HCT116 (cell line): ENCODE data around the gene CDH11. TPM values are rescaled to one million over a fixed set of nuclear protein-coding genes. Genes with fewer than 3 reads are reported as not detected.

ENCODE experiments used
- ATAC-seq: fragments of 200-7000 bp; cut with Tn5 transposase; 2 replicates; pipeline ENCODE4 v1.9.1; 2020; ENCODE audit warnings: mild to moderate bottlenecking, moderate library complexity
- BruUV-seq: library from RNA; stranded (reverse); fragments of 400-500 nt; replicated peaks from 2 replicates; lab custom pipeline; 2021; lab: Mats Ljungman, UMichigan
- CTCF ChIA-PET: fragments of 300-600 bp; sonication (Branson Sonifier 250); formaldehyde crosslinking; loops from one replicate; lab custom pipeline; 2021; ENCODE audit warnings: antibody characterized with exemption; lab: Charles Lee
- POLR2A ChIA-PET: fragments of 300-600, 350-600 bp; sonication (Branson Sonifier 250); formaldehyde crosslinking; loops from one replicate; lab custom pipeline; 2021; ENCODE audit warnings: antibody characterized with exemption; lab: Charles Lee
- RAD21 ChIA-PET, 2 experiments: fragments of 300-600 bp; sonication (Branson Sonifier 250); formaldehyde crosslinking; loops; one replicate each; lab custom pipeline; 2023; ENCODE audit warnings: low total read pairs in 2 of 2; ENCODE audit not compliant: uncharacterized antibody in 2 of 2, unreplicated experiment in 2 of 2, low non-redundant PET in 1 of 2; lab: Charles Lee
- DNase-seq: peaks from one replicate; pipeline ENCODE4 v3.0.0-alpha.2; 2010; ENCODE audit warnings: low read depth, low spot score
- H2AFZ ChIP-seq: fragments of 200-600 bp; shearing (Covaris generic), sonication (generic); 2 replicates; pipeline ENCODE4 v1.6.1; 2017; ENCODE audit warnings: low read depth, mixed run types, mixed read lengths, antibody characterized with exemption, low read length; ENCODE audit not compliant: poor library complexity, severe bottlenecking
- H3K27ac ChIP-seq: 2 replicates; pipeline ENCODE4 v1.5.1; 2012; ENCODE audit warnings: low read depth, low read length
- H3K27me3 ChIP-seq: fragments of 200-600 bp; sonication (generic); 2 replicates; pipeline ENCODE4 v1.6.1; 2016; ENCODE audit warnings: mixed run types, low read length, mixed read lengths; ENCODE audit not compliant: insufficient read depth
- H3K36me3 ChIP-seq, 2 experiments: fragments of 200-500 bp in 1 of 2; fragments of 200-600 bp in 1 of 2; sonication (Bioruptor generic) in 1 of 2; sonication (generic) in 1 of 2; 2 replicates each; pipeline versions ENCODE4 v1.5.1 to v1.6.1; 2014 to 2016; ENCODE audit warnings: low read length in 2 of 2, inconsistent platforms in 1 of 2, mixed read lengths in 1 of 2, mixed run types in 1 of 2; ENCODE audit not compliant: insufficient read depth in 2 of 2, control insufficient read depth in 1 of 2
- H3K4me1 ChIP-seq, 2 experiments: fragments of 200-600 bp in 1 of 2; sonication (generic) in 1 of 2; 2 replicates each; pipeline versions ENCODE4 v1.5.1 to v1.6.1; 2012 to 2017; ENCODE audit warnings: low read length in 2 of 2, inconsistent platforms in 1 of 2, mild to moderate bottlenecking in 1 of 2, mixed read lengths in 1 of 2, mixed run types in 1 of 2, moderate library complexity in 1 of 2; ENCODE audit not compliant: insufficient read depth in 2 of 2, control insufficient read depth in 1 of 2
- H3K4me2 ChIP-seq: fragments of 200-600 bp; sonication (generic); 2 replicates; pipeline ENCODE4 v1.6.1; 2017; ENCODE audit warnings: mixed run types, low read length, mixed read lengths
- H3K4me3 ChIP-seq, 2 experiments: fragments of 200-600 bp in 1 of 2; sonication (generic) in 1 of 2; replicated peaks in 1 of 2; 2 replicates each; pipeline ENCODE4 v1.5.1; 2011 to 2016; ENCODE audit warnings: low read length in 2 of 2, control low read depth in 1 of 2, low read depth in 1 of 2, mild to moderate bottlenecking in 1 of 2, mixed read lengths in 1 of 2, mixed run types in 1 of 2
- H3K79me2 ChIP-seq: fragments of 200-600 bp; sonication (generic); 2 replicates; pipeline ENCODE4 v1.6.1; 2017; ENCODE audit warnings: mild to moderate bottlenecking, mixed run types, low read length, moderate library complexity, mixed read lengths; ENCODE audit not compliant: insufficient read depth
- H3K9ac ChIP-seq: fragments of 200-600 bp; sonication (generic); 2 replicates; pipeline ENCODE4 v1.6.1; 2016; ENCODE audit warnings: low read length, mixed read lengths
- H3K9me2 ChIP-seq: fragments of 200-600 bp; sonication (generic), shearing (Covaris generic); 2 replicates; pipeline ENCODE4 v1.6.1; 2017; ENCODE audit warnings: mixed run types, mild to moderate bottlenecking, moderate library complexity; ENCODE audit not compliant: insufficient read depth
- H3K9me3 ChIP-seq, 2 experiments: fragments of 200-500 bp in 1 of 2; fragments of 200-600 bp in 1 of 2; sonication (Bioruptor generic) in 1 of 2; sonication (generic) in 1 of 2; 2 replicates each; pipeline ENCODE4 v1.6.1; 2014 to 2017; ENCODE audit warnings: low read length in 2 of 2, mixed read lengths in 2 of 2, inconsistent platforms in 1 of 2, low read depth in 1 of 2, mild to moderate bottlenecking in 1 of 2, mixed run types in 1 of 2, moderate library complexity in 1 of 2; ENCODE audit not compliant: control insufficient read depth in 1 of 2, insufficient read depth in 1 of 2
- H4K20me1 ChIP-seq: fragments of 200-600 bp; sonication (generic), shearing (Covaris generic); 2 replicates; pipeline ENCODE4 v1.6.1; 2017; ENCODE audit warnings: mixed run types, mild to moderate bottlenecking, moderate library complexity; ENCODE audit not compliant: insufficient read depth
- CBX3 ChIP-seq: IDR thresholded peaks from 2 replicates; pipeline ENCODE4 v1.6.1; 2012; ENCODE audit warnings: low read depth
- CEBPB ChIP-seq: IDR thresholded peaks from 2 replicates; pipeline ENCODE4 v1.6.1; 2012; ENCODE audit warnings: low read depth
- EGR1 ChIP-seq: IDR thresholded peaks from 2 replicates; pipeline ENCODE4 v1.6.1; 2012; ENCODE audit warnings: low read depth
- ELF1 ChIP-seq: IDR thresholded peaks from 2 replicates; pipeline ENCODE4 v1.6.1; 2012; ENCODE audit warnings: low read depth, borderline replicate concordance
- EZH2phosphoT487 ChIP-seq: fragments of 200-600 bp; IDR thresholded peaks from 2 replicates; pipeline ENCODE4 v1.6.1; 2018; ENCODE audit warnings: antibody characterized with exemption, borderline replicate concordance
- FOSL1 ChIP-seq: IDR thresholded peaks from 2 replicates; pipeline ENCODE4 v1.6.1; 2012; ENCODE audit warnings: low read depth
- MAX ChIP-seq: IDR thresholded peaks from 2 replicates; pipeline ENCODE4 v1.6.1; 2012
- POLR2A ChIP-seq: IDR thresholded peaks from 2 replicates; pipeline ENCODE4 v1.7.0; 2011; ENCODE audit warnings: borderline replicate concordance; ENCODE audit not compliant: insufficient read depth, insufficient read length; ENCODE audit errors: extremely low read depth
- POLR2AphosphoS5 ChIP-seq: IDR thresholded peaks from 2 replicates; pipeline ENCODE4 v1.6.1; 2011; ENCODE audit warnings: mild to moderate bottlenecking, low read depth, low read length, moderate library complexity
- RAD21 ChIP-seq: IDR thresholded peaks from 2 replicates; pipeline ENCODE4 v1.6.1; 2012; ENCODE audit warnings: low read depth, mild to moderate bottlenecking
- SIN3A ChIP-seq: IDR thresholded peaks from 2 replicates; pipeline ENCODE4 v1.6.1; 2012; ENCODE audit warnings: low read depth
- SP1 ChIP-seq: IDR thresholded peaks from 2 replicates; pipeline ENCODE4 v1.6.1; 2012; ENCODE audit warnings: low read depth
- TCF7L2 ChIP-seq: IDR thresholded peaks from 2 replicates; pipeline ENCODE4 v1.7.0; 2011; ENCODE audit warnings: borderline replicate concordance, inconsistent platforms; ENCODE audit not compliant: insufficient read depth, insufficient read length; ENCODE audit errors: extremely low read depth
- ZFX ChIP-seq: fragments of 450-650 bp; IDR thresholded peaks from 2 replicates; pipeline ENCODE4 v1.6.1; 2017
- ZNF274 ChIP-seq: fragments of 200-500 bp; sonication (Bioruptor generic); IDR thresholded peaks from 2 replicates; pipeline ENCODE4 v1.6.1; 2014; ENCODE audit warnings: mild to moderate bottlenecking, low read depth, low read length, inconsistent platforms
- intact Hi-C: fragments of 100-400 bp; cut with micrococcal nuclease; formaldehyde crosslinking; loops from 2 replicates; pipeline ENCODE4 v1.10.0; 2022
- total RNA-seq: library from RNA; stranded (reverse); gene quantifications from one replicate; pipeline ENCODE4 v1.2.1, GENCODE V29; 2021; ENCODE audit not compliant: unreplicated experiment
- TF ChIP-seq, protein P1 (sequence below): IDR thresholded peaks from 2 replicates; pipeline ENCODE4 v1.6.1; 2011; ENCODE audit warnings: mild to moderate bottlenecking, low read length, moderate library complexity; ENCODE audit not compliant: insufficient replicate concordance; ENCODE audit errors: extremely low read depth
- TF ChIP-seq, protein P2 (sequence below): IDR thresholded peaks from 2 replicates; pipeline ENCODE4 v1.6.1; 2012
- TF ChIP-seq, protein P3 (sequence below), 3 experiments: fragments of 200-600 bp in 1 of 3; sonication (generic) in 1 of 3; IDR thresholded peaks in 2 of 3; conservative IDR thresholded peaks in 1 of 3; 2 replicates each; pipeline ENCODE4 v1.5.1; 2012 to 2017; ENCODE audit warnings: low read depth in 2 of 3, low read length in 2 of 3, antibody characterized with exemption in 1 of 3, borderline replicate concordance in 1 of 3, control low read depth in 1 of 3, mild to moderate bottlenecking in 1 of 3, mixed read lengths in 1 of 3, mixed run types in 1 of 3, moderate library complexity in 1 of 3; ENCODE audit not compliant: insufficient read depth in 1 of 3

Gene CDH11
- total RNA-seq, 1 experiment from 2014 or later, result 0.52 TPM

GRCh38 chr16:65120461-65120830 is 1.4 kb downstream of the CDH11 start:
- ChIA-PET RAD21 (no interaction called here), POLR2A (no interaction called here), CTCF (no interaction called here)
- Histone ChIP-seq H3K27ac (no peak overlapping the region), H3K9me2 (no peaks in the 10 kb centered on the region), H3K36me3 (no peaks in the 10 kb centered on the region), H3K9me3 (no peaks in the 10 kb centered on the region; a peak in 1 of 4 replicates), H2AFZ (no peak overlapping the region), H4K20me1 (no peaks in the 10 kb centered on the region), H3K27me3 (no peaks in the 10 kb centered on the region), H3K4me1 (no peaks in the 10 kb centered on the region), H3K4me3 (no peak overlapping the region), H3K79me2 (no peaks in the 10 kb centered on the region), H3K4me2 (no peak overlapping the region), H3K9ac (no peak overlapping the region)
- no peak for DNase-seq
- ATAC-seq, result no peak
- no peak for TF ChIP-seq ELF1
- no peak for TF ChIP-seq SIN3A
- TF ChIP-seq, protein P1, sequence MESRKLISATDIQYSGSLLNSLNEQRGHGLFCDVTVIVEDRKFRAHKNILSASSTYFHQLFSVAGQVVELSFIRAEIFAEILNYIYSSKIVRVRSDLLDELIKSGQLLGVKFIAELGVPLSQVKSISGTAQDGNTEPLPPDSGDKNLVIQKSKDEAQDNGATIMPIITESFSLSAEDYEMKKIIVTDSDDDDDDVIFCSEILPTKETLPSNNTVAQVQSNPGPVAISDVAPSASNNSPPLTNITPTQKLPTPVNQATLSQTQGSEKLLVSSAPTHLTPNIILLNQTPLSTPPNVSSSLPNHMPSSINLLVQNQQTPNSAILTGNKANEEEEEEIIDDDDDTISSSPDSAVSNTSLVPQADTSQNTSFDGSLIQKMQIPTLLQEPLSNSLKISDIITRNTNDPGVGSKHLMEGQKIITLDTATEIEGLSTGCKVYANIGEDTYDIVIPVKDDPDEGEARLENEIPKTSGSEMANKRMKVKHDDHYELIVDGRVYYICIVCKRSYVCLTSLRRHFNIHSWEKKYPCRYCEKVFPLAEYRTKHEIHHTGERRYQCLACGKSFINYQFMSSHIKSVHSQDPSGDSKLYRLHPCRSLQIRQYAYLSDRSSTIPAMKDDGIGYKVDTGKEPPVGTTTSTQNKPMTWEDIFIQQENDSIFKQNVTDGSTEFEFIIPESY, result no peak
- TF ChIP-seq CBX3, result no peak
- no peak for TF ChIP-seq ZNF274
- TF ChIP-seq POLR2A, result no peak
- no peak for TF ChIP-seq MAX
- TF ChIP-seq EZH2phosphoT487, result no peak
- TF ChIP-seq FOSL1, result no peak
- no peak for TF ChIP-seq ZFX
- no peak for TF ChIP-seq CEBPB
- no peak for TF ChIP-seq EGR1
- TF ChIP-seq TCF7L2, result no peak
- TF ChIP-seq, protein P2, sequence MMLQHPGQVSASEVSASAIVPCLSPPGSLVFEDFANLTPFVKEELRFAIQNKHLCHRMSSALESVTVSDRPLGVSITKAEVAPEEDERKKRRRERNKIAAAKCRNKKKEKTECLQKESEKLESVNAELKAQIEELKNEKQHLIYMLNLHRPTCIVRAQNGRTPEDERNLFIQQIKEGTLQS, result no peak
- TF ChIP-seq RAD21, result no peak
- TF ChIP-seq SP1, result no peak
- no peak for TF ChIP-seq POLR2AphosphoS5
- TF ChIP-seq, protein P3, sequence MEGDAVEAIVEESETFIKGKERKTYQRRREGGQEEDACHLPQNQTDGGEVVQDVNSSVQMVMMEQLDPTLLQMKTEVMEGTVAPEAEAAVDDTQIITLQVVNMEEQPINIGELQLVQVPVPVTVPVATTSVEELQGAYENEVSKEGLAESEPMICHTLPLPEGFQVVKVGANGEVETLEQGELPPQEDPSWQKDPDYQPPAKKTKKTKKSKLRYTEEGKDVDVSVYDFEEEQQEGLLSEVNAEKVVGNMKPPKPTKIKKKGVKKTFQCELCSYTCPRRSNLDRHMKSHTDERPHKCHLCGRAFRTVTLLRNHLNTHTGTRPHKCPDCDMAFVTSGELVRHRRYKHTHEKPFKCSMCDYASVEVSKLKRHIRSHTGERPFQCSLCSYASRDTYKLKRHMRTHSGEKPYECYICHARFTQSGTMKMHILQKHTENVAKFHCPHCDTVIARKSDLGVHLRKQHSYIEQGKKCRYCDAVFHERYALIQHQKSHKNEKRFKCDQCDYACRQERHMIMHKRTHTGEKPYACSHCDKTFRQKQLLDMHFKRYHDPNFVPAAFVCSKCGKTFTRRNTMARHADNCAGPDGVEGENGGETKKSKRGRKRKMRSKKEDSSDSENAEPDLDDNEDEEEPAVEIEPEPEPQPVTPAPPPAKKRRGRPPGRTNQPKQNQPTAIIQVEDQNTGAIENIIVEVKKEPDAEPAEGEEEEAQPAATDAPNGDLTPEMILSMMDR (IDR thresholded peaks at IDR 0.05 in 2 of 3, conservative IDR thresholded peaks at IDR 0.05 in 1 of 3; ENCODE audit: borderline replicate concordance in 1 of 3, insufficient read depth in 1 of 3, low read depth in 2 of 3, low read length in 2 of 3), result no peak
- intact Hi-C loops, result no loop called here
- BruUV-seq, result no TSS peak
